ENCODE results near the gene PLCD1. TPM values are rescaled to one million over a fixed set of nuclear protein-coding genes. Genes with fewer than 3 reads are reported as not detected.

PLCD1 gene
- total and polyA plus RNA-seq, 2 of the 8 experiments (the other 6 are each of a cell fraction or from before 2014, with no cell fraction given) = 15.3 to 19.2 TPM

DNA sequence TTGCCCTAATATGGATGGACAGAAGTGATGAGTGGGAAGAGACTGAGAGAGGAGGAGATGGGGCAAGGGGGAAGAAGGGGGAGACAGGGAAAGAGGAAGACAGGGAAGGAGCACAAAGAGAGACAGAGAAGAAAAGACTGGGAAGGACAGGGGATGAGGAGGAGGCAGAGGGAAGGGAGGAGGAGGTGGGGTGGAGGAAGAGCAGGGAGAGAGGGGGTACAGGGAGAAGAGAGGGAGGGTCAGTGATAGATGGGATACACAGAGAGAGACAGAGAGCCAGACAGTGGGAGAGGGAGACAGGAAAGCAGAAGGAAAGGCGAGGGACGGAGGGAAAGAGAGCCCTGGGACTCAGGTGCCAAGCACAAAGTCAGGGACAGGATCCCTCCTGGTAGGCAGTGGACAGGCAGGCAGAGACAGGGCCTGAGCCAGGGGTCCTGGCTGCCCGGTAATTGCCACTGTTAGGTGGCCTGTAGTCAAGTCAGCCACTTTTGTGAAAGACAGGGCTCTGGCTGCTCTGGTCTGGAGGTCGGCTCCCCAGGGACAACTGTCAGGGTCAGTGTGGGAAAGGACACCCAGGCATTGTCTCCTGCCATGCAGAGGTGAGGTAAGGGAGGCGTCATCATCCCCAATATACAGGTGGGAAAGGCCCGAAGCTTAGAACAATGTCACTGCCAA lies 29.1 kb downstream of the PLCD1 start:
- Histone ChIP-seq H3K79me1 (ENCODE audit: low read depth, low read length) (no peaks in the 10 kb centered on the region; the same call in 1 of the 2 replicates), H3K9ac (replicated peaks in 1 of 4; ENCODE audit: extremely low read depth in 1 of 4, low read depth in 3 of 4, low read length in 3 of 4) (no peak overlapping the region), H3K4ac (replicated peaks; ENCODE audit: insufficient read length, low read depth, low read length) (no peak overlapping the region), H3K14ac (ENCODE audit: insufficient read length) (no peak overlapping the region), H3K27me3 (replicated peaks in 1 of 4; ENCODE audit: control insufficient read depth in 3 of 4, extremely low read depth in 1 of 4, insufficient read depth in 3 of 4, low read length in 3 of 4) (peaks cover 0 to 13% (median 5%) of the 10 kb centered on the region in 4 experiments; a peak in 2 of 7 replicates), H3K27ac (ENCODE audit: low read depth, low read length) (no peak overlapping the region), H2BK20ac (ENCODE audit: low read length) (no peak overlapping the region), H4K91ac (replicated peaks; ENCODE audit: insufficient read length, low read length) (no peak overlapping the region), H3K23ac (ENCODE audit: insufficient read length) (no peak overlapping the region), H2BK12ac (ENCODE audit: low read depth, low read length) (no peak overlapping the region), H2BK5ac (ENCODE audit: low read depth, low read length) (no peak overlapping the region), H3K4me1 (replicated peaks in 1 of 4; ENCODE audit: control insufficient read depth in 3 of 4, insufficient read depth in 4 of 4, low read length in 3 of 4) (peaks cover 0 to 10% (median 7%) of the 10 kb centered on the region in 4 experiments; a peak in 6 of 7 replicates), H4K5ac (ENCODE audit: insufficient read length, low read depth, low read length) (no peak overlapping the region), H3K4me2 (ENCODE audit: insufficient read depth in 1 of 2, low read depth in 2 of 2, low read length in 2 of 2) (no peak overlapping the region), H2AK5ac (ENCODE audit: low read depth, low read length) (no peak overlapping the region), H2BK15ac (ENCODE audit: low read length) (no peak overlapping the region), H2BK120ac (replicated peaks; ENCODE audit: low read depth, low read length) (no peak overlapping the region), H3K56ac (replicated peaks; ENCODE audit: insufficient read length, low read depth, low read length) (no peak overlapping the region), H3K23me2 (ENCODE audit: low read depth, low read length) (peaks cover 5% of the 10 kb centered on the region; the same call in 1 of the 2 replicates), H2AFZ (ENCODE audit: low read length) (no peak overlapping the region), H4K8ac (ENCODE audit: extremely low read depth, insufficient read depth, low read length) (no peak overlapping the region), H3K79me2 (ENCODE audit: control insufficient read depth in 1 of 2, insufficient read depth in 2 of 2, low read length in 2 of 2) (no peaks in the 10 kb centered on the region), H3K4me3 (ENCODE audit: extremely low read depth in 1 of 4, insufficient read depth in 2 of 4, low read depth in 3 of 4, low read length in 4 of 4) (no peak overlapping the region), H3K18ac (ENCODE audit: extremely low read depth, low read length) (no peak overlapping the region), H3K9me3 (ENCODE audit: insufficient read depth in 2 of 2, low read depth in 1 of 2, low read length in 1 of 2) (no peaks in the 10 kb centered on the region), H4K20me1 (replicated peaks in 1 of 2; ENCODE audit: control insufficient read depth in 1 of 2, insufficient read depth in 2 of 2, low read length in 2 of 2) (peaks cover 0 to 6% of the 10 kb centered on the region in 2 experiments), H3K36me3 (ENCODE audit: control insufficient read depth in 2 of 4, insufficient read depth in 4 of 4, low read length in 3 of 4) (peaks cover 0 to 2% (median under 1%) of the 10 kb centered on the region in 4 experiments; a peak in 1 of 8 replicates)
- CTCF ChIA-PET (ENCODE audit: partially characterized antibody) = interaction anchor here (0.6 to 5.3 kb wide), 9 partner anchors 10 to 1443 kb away, joined by 3 to 75 read pairs (median 25); partner anchors contain the start of genes PLCD1 and VILL
- POLR2A ChIA-PET (ENCODE audit: partially characterized antibody) = interaction anchor here (0.7 kb wide), 1 partner anchor 145 kb away, joined by 3 read pairs; no protein-coding TSS in a partner anchor
- DNase-seq (ENCODE audit: low read depth in 1 of 2, low spot score in 2 of 2) (no peak), FAIRE-seq (no peak)
- 87% methylated on average over 6 of the region's 6 CpGs; no CpG with 5 or more reads in 1 of the 2 experiments for WGBS, 2 experiments (ENCODE audit: extremely low coverage in 1 of 2, insufficient coverage in 1 of 2, insufficient read length in 1 of 2, insufficient replicate concordance in 2 of 2, low coverage in 1 of 2, low lambda C conversion rate in 2 of 2, missing lambda C conversion rate in 1 of 2)
- TF ChIP-seq SIX5 (IDR thresholded peaks at IDR 0.05; ENCODE audit: low read depth, low read length) (no peak), SIN3A (conservative IDR thresholded peaks at IDR 0.05 in 1 of 2, IDR thresholded peaks at IDR 0.05 in 1 of 2; ENCODE audit: low read depth in 1 of 2, low read length in 2 of 2) (no peak), TAF7 (optimal IDR thresholded peaks at IDR 0.05; ENCODE audit: borderline replicate concordance, low read depth, low read length) (no peak), KDM1A (IDR thresholded peaks at IDR 0.05; ENCODE audit: borderline replicate concordance, low read length) (no peak), ASH2L (IDR thresholded peaks at IDR 0.05; ENCODE audit: low read length) (no peak), NANOG (IDR thresholded peaks at IDR 0.05; ENCODE audit: insufficient read depth, low read depth, low read length, poor library complexity, severe bottlenecking) (no peak)
- TF ChIP-seq, protein P1, sequence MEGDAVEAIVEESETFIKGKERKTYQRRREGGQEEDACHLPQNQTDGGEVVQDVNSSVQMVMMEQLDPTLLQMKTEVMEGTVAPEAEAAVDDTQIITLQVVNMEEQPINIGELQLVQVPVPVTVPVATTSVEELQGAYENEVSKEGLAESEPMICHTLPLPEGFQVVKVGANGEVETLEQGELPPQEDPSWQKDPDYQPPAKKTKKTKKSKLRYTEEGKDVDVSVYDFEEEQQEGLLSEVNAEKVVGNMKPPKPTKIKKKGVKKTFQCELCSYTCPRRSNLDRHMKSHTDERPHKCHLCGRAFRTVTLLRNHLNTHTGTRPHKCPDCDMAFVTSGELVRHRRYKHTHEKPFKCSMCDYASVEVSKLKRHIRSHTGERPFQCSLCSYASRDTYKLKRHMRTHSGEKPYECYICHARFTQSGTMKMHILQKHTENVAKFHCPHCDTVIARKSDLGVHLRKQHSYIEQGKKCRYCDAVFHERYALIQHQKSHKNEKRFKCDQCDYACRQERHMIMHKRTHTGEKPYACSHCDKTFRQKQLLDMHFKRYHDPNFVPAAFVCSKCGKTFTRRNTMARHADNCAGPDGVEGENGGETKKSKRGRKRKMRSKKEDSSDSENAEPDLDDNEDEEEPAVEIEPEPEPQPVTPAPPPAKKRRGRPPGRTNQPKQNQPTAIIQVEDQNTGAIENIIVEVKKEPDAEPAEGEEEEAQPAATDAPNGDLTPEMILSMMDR (IDR thresholded peaks at IDR 0.05; ENCODE audit: control extremely low read depth in 1 of 3, insufficient read depth in 1 of 3, low read depth in 1 of 3, low read length in 3 of 3) = no peak
- TF ChIP-seq, protein P2, sequence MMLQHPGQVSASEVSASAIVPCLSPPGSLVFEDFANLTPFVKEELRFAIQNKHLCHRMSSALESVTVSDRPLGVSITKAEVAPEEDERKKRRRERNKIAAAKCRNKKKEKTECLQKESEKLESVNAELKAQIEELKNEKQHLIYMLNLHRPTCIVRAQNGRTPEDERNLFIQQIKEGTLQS (IDR thresholded peaks at IDR 0.05; ENCODE audit: insufficient read depth, low read depth, low read length) = no peak
